ENCODE measurements around the gene PTPRH.
"Not testable (repeated sequence)": the region's sequence is repeated elsewhere in the genome, so short reads cannot be mapped to it uniquely, and the experiment has no call there.

PTPRH gene

GRCh38 chr19:55209693-55210472 lies 582 bp upstream of the PTPRH start:
- no peak overlapping the region for H3K9ac ChIP-seq
- no peak overlapping the region for H3K4me2 ChIP-seq
- no peaks in the 10 kb centered on the region for H3K36me3 ChIP-seq (ENCODE audit: insufficient read depth)
- H3K79me2 ChIP-seq (ENCODE audit: insufficient read depth, low read depth), result no peaks in the 10 kb centered on the region
- no peak for TF ChIP-seq CTCF (conservative IDR thresholded peaks at IDR 0.05; ENCODE audit: low read depth, low read length)
- no peak overlapping the region for H3K27ac ChIP-seq
- no peaks in the 10 kb centered on the region for H3K4me1 ChIP-seq (ENCODE audit: low read depth, poor library complexity, severe bottlenecking)
- H3K4me3 ChIP-seq (IDR thresholded peaks at IDR 0.05; ENCODE audit: insufficient read depth, low read depth, low read length), result no peak overlapping the region
- no peaks in the 10 kb centered on the region for H4K20me1 ChIP-seq (ENCODE audit: insufficient read depth)
- no peak overlapping the region for H2AFZ ChIP-seq (ENCODE audit: low read depth)
- peaks cover 65% of the 10 kb centered on the region for H3K27me3 ChIP-seq (ENCODE audit: insufficient read depth, low read depth)

GRCh38 chr19:55206664-55207500 lies 2.4 kb downstream of the PTPRH start:
- no peak overlapping the region for H3K9ac ChIP-seq
- H3K36me3 ChIP-seq (ENCODE audit: insufficient read depth), result no peaks in the 10 kb centered on the region
- no peaks in the 10 kb centered on the region for H3K4me1 ChIP-seq (ENCODE audit: low read depth, poor library complexity, severe bottlenecking)
- H3K4me3 ChIP-seq (IDR thresholded peaks at IDR 0.05; ENCODE audit: insufficient read depth, low read depth, low read length), result no peak overlapping the region
- peaks cover 76% of the 10 kb centered on the region for H3K27me3 ChIP-seq (ENCODE audit: insufficient read depth, low read depth)
- no peaks in the 10 kb centered on the region for H4K20me1 ChIP-seq (ENCODE audit: insufficient read depth)
- no peak overlapping the region for H3K4me2 ChIP-seq
- no peak overlapping the region for H2AFZ ChIP-seq (ENCODE audit: low read depth)
- no peak for TF ChIP-seq CTCF (conservative IDR thresholded peaks at IDR 0.05; ENCODE audit: low read depth, low read length)
- no peak overlapping the region for H3K27ac ChIP-seq
- H3K79me2 ChIP-seq (ENCODE audit: insufficient read depth, low read depth), result no peaks in the 10 kb centered on the region

- not testable (repeated sequence) for H3K79me2 ChIP-seq (ENCODE audit: insufficient read depth, low read depth); H3K4me3 ChIP-seq (IDR thresholded peaks at IDR 0.05; ENCODE audit: insufficient read depth, low read depth, low read length); H3K4me2 ChIP-seq; H2AFZ ChIP-seq (ENCODE audit: low read depth); H3K4me1 ChIP-seq (ENCODE audit: low read depth, poor library complexity, severe bottlenecking); H3K36me3 ChIP-seq (ENCODE audit: insufficient read depth); H3K27ac ChIP-seq; H4K20me1 ChIP-seq (ENCODE audit: insufficient read depth); H3K9ac ChIP-seq
- peaks cover 95% of the 10 kb centered on the region for H3K27me3 ChIP-seq (ENCODE audit: insufficient read depth, low read depth)
Measured at GRCh38 chr19:55202199-55202598, 7.1 kb downstream of the PTPRH start.

GRCh38 chr19:55199620-55200204 lies 9.6 kb downstream of the PTPRH start:
- Histone ChIP-seq H3K4me1 (ENCODE audit: low read depth, poor library complexity, severe bottlenecking) (no peaks in the 10 kb centered on the region), H3K27me3 (ENCODE audit: insufficient read depth, low read depth) (peaks cover 96% of the 10 kb centered on the region), H2AFZ (ENCODE audit: low read depth) (no peak overlapping the region), H3K79me2 (ENCODE audit: insufficient read depth, low read depth) (no peaks in the 10 kb centered on the region), H3K4me3 (IDR thresholded peaks at IDR 0.05; ENCODE audit: insufficient read depth, low read depth, low read length) (no peak overlapping the region), H3K36me3 (ENCODE audit: insufficient read depth) (no peaks in the 10 kb centered on the region), H3K9ac (no peak overlapping the region), H3K4me2 (no peak overlapping the region), H3K27ac (no peak overlapping the region), H4K20me1 (ENCODE audit: insufficient read depth) (no peaks in the 10 kb centered on the region)
- TF ChIP-seq CTCF (conservative IDR thresholded peaks at IDR 0.05; ENCODE audit: low read depth, low read length), result no peak

Measured in KMS-11 (cell line).